Stimulated activated CD4-positive, alpha-beta T cell treated with anti-CD3 and anti-CD28 coated beads, Interleukin-4, amount 100 ng/mL, for 4 hours (primary cell): Measurements from ENCODE around the gene STARD7.
"Not testable (repeated sequence)": the region's sequence is repeated elsewhere in the genome, so short reads cannot be mapped to it uniquely, and the experiment has no call there.

Experiments
- DNase-seq, 2 experiments: peaks; one replicate each; pipeline ENCODE4 v3.0.0-alpha.2; 2020

Gene STARD7

DNA sequence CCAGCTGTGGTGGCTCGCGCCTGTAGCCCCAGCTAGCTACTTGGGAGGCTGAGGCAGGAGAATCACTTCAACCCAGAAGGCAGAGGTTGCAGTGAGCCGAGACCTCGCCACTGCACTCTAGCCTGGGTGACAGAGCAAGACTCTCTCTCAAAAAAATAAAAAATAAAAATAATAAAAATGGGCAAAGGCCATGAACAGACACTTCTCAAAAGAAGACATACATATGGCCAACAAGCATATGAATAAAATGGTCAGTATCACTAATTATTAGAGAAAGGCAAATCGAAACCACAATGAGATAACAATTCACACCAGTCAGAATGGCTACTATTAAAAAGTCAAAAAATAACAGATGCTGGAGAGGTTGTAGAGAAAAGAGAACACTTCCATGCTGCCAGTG lies 48.3 kb downstream of the STARD7 start:
- DNase-seq: not testable (repeated sequence)

GRCh38 chr2:96159084-96159830 lies 49.4 kb downstream of the STARD7 start:
- DNase-seq: peak; percentile 43 to 62

DNA sequence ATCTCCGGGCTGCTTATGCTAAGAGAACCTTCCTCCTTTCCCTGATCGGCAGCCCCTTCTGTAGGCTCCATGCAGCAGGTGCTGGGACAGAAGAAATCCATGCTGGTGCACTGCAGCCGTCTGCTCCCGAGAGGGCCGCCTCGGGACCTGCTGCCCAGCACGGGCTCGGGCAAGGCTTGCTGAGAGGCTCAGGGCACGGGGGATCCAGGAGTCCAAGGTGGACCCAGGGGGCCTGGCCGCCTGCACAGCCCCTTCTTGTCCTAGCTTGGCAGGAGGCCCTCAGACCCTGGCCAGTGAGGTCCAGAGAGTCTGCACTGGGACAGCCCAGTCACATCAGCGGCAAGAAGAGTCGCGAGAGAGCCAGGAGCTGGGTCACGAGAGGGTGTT lies 50.1 kb downstream of the STARD7 start:
- no peak for DNase-seq

GRCh38 chr2:96157649-96158553 lies 50.7 kb downstream of the STARD7 start:
- DNase-seq: peak; percentile 95 to 96

- DNase-seq: no peak
Observed at GRCh38 chr2:96156926-96157648, 51.5 kb downstream of the STARD7 start.

- peak in 1 of 2 experiments; percentile 21 for DNase-seq
Observed at GRCh38 chr2:96156011-96156820, 52.4 kb downstream of the STARD7 start.

DNA sequence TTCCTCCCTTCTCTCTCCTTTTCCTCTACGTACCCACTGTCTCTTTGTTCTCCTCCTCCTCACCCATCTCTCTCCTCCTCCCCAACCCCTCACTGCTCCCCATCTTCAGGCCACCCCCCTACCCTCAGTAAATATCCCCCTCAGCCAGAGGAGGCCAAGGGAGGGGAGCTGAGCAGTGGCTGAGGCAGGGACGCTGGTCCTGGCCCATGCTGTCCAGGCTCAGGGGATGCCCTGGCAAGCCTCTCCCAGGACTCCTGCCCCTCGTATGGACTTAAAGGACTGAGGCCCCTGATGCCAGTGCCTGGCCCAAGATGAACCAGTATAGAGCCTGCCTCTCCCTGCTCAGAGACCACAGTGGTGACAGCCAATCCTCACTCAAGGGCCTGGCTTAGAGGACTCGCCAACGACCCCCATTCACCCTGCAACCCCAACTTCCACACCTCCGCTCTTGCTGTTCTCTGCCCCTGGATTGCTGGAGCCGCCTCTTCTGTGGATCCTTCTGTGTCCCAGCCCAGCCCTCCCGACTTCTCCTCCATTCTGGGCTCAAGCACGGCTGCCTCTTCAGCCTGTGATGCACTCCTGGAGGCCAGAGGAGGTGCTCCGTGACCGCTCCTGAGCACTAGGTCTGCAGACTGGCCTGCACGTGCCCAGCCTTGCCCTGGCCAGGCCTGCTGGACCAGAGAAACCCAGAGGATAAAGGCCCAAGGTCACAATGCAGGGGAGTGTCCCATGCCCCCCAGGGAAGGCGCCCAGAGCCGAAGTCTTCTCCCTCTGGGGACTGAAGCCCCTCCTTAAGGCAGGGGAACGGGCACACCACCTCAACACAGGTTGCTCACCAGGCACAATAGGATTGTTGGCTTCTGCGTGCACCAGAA lies 53.9 kb downstream of the STARD7 start:
- DNase-seq: no peak

- no peak for DNase-seq
Observed at GRCh38 chr2:96153991-96154431, 54.6 kb downstream of the STARD7 start.

DNA sequence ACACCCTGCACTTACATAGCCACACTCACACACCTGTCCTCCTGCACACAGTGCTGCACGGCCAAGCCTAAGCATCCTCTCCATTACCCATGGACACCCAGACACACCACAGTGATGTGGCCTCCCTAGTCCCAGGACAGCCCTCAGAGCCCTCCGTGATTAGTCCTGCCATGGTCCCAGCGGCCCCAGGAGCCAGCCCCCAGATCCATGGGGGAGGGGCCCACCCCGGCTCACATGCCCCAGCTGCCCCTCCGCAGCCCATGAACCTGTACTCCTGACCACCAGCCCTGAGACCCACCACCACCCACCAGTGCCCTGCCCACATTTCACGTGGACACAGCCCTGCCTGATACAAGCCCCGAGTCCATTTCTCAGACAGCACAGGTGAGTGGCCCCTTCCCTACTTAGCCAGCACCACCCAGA lies 55.3 kb downstream of the STARD7 start:
- DNase-seq: no peak

GRCh38 chr2:96152304-96153161 lies 56.1 kb downstream of the STARD7 start:
- no peak for DNase-seq

GRCh38 chr2:96151595-96152303 lies 56.9 kb downstream of the STARD7 start:
- no peak for DNase-seq

DNA sequence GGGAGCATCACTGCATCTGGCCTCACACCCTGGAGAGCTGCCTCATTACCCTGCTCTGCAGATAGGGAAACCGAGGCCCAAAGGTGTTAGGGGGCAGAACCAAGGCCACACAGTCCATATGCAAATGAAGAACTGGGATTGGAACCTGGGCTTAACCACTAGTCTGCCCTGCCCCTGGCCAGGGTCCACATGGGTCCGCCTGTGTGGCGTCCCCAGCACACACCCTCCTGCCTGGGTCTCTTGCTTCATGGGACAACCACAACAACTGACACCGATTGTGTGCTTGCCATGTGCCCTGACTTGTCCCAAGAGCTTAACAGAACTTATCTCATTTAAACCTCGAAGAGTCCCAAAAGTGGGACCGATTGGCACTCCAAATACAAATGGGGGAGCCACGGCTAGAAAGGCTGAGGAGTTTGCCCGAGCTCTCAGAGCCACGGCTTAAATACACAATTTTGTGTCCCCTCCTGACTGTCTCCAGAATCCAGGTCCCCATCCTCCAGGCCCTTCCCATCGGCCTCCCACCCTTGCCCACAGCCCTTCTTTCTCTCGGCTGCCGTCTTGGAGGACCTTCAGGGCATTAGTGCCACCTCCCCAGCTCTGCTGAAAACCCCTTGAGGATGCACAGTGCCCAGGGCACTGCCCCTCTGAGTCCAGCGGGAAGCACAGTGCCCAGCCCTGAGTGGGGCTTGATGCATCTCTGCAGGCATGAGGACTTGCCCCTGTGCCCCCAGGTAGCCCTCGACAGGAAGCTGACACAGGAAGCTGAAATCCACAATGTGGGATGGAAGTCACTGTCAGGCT lies 57.6 kb downstream of the STARD7 start:
- DNase-seq: no peak

DNA sequence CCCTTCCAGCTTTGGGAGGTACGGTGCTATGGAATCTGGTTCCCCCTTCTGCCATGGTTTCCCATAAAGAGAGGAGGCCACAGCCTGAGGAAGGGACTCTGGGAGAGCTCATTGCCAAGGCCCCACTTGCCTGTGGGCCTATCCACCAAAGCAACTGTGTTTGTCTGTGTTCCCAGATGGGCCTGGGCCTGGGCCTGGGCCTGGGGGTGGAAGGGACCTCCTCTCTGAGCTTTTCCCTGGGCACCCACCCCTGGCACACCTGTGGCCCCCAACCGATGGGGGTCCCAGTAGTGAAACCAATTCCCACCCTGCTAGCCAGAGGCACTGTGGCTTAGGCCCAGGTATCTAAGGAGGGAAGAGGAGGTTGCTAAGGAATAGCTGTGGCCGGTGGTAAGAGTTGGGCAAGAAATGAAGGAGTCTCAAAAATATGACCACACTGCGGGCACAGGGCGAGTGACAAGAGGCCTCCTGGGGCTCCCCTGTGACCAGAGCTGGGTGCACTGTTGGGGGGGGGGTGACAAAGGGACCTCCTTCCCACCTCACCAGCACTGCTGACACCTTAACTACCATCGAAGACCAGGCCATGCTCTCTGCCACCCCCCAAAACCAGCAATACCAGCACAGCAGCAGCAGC lies 58.5 kb downstream of the STARD7 start:
- DNase-seq: no peak

- DNase-seq: peak; percentile 94 to 99
Observed at GRCh38 chr2:96148410-96149217, 60.0 kb downstream of the STARD7 start.

DNA sequence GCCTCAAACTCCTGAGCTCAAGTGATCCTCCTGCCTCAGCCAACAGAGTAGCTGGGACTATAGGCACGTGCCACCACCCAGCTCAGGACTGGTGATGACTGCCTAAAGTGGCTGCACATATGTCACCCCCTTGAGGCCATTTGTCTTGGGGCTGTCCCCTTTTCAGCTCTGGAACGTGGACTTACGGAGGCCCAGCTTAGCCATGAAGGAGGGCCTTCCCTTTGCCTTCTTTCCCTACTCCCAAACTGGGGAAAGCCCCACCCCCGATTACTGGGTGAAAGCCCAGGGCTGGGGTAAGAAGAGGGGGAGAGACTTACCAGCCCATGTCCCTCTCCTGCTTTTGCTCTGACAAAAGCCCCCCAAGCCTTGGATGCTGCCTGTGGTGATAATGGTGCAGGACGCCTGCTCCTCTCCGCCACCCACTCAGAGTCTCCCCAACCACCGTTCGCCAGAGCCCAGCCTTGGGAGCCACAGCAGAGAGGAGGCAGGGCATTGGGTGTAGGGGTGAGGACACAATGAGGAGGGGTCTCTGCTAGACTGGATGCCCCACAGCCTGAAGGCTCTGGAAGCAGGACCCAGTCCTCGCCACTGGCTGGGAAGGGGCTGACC lies 60.9 kb downstream of the STARD7 start:
- DNase-seq: no peak

DNA sequence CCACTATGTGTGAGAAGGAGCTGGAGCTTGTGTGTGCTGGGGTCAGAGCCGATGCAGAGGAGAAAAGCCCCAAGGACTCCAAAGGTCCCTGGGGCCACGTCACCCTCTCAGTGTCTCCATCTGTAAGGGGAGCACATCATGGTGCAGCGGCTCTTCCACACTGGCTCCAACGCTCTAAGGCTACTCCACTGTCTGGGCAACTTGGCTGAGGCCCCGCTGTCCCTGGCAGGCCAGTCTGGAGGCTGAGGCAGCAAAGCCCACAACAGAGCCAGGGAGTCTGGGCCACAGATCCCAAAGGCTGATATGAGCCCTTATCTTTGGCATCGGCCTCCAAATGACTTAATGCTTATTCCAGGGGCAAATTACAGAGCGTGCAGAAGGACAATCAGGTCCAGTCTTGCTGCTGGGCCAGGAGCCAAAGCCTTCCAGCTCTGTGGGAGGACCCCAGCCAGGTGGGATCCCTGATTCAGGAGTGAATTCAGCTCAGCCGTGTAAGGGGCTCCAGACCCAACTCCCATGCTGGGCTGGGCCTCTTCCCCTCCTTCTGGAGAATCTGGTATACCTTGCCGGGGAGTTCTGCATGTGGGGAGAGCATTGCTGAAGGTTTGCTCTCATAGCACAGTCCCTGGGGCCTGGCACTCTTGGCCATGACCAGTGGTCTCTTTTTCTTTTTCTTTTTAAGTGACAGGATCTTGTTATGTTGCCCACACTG lies 61.6 kb downstream of the STARD7 start:
- DNase-seq: no peak
